HepG2 (cell line): ENCODE data around the gene DNAJC1. TPM values are rescaled to one million over a fixed set of nuclear protein-coding genes. Genes with fewer than 3 reads are reported as not detected.

ENCODE experiments used
- ATAC-seq: fragments of 200-7000 bp; cut with Tn5 transposase; 3 replicates; pipeline ENCODE4 v1.9.1; 2020; ENCODE audit warnings: mild to moderate bottlenecking, moderate library complexity
- BruUV-seq: library from RNA; stranded (reverse); fragments of 400-500 nt; replicated peaks from 2 replicates; lab custom pipeline; 2021; lab: Mats Ljungman, UMichigan
- CTCF ChIA-PET: fragments of 300-600 bp; formaldehyde crosslinking; extraction: SDS; loops from one replicate; lab custom pipeline; 2021; ENCODE audit warnings: low total read pairs, inconsistent platforms, low intra/inter-chr PET ratio; lab: Yijun Ruan, JAX
- POLR2A ChIA-PET: fragments of 350-600 bp; sonication (Branson Sonifier 250); formaldehyde crosslinking; loops from one replicate; lab custom pipeline; 2020; ENCODE audit warnings: antibody characterized with exemption, inconsistent platforms; lab: Yijun Ruan, JAX
- DNase-seq: peaks from one replicate; pipeline ENCODE4 v3.0.0-alpha.2; 2015; ENCODE audit warnings: low spot score
- FAIRE-seq: peaks from 3 replicates; lab custom pipeline; 2011; peaks lifted over from hg19 to GRCh38; lab: Jason Lieb, UNC
- H2AFZ ChIP-seq: one replicate; pipeline ENCODE4 v1.6.1; 2011; ENCODE audit warnings: low read length, inconsistent platforms
- H3K27ac ChIP-seq: fragments of 300-600 bp; 3 replicates; pipeline ENCODE4 v1.8.0; 2011; ENCODE audit warnings: mixed run types, mild to moderate bottlenecking, mixed read lengths, low read length, inconsistent platforms; ENCODE audit not compliant: insufficient read depth; ENCODE audit errors: extremely low read length
- H3K27me3 ChIP-seq, 2 experiments: fragments of 200-600 bp in 1 of 2; 2 replicates in 1 of 2; 3 replicates in 1 of 2; pipeline versions ENCODE4 v1.6.0 to v1.8.0; 2011; ENCODE audit warnings: low read length in 2 of 2, mild to moderate bottlenecking in 2 of 2, moderate library complexity in 2 of 2, inconsistent platforms in 1 of 2; ENCODE audit not compliant: insufficient read depth in 2 of 2, control insufficient read depth in 1 of 2
- H3K36me3 ChIP-seq, 2 experiments: fragments of 200-600 bp in 1 of 2; replicated peaks in 1 of 2; 2 replicates in 1 of 2; 3 replicates in 1 of 2; pipeline versions ENCODE4 v1.5.1 to v1.8.0; 2011; ENCODE audit warnings: low read length in 2 of 2, inconsistent platforms in 1 of 2; ENCODE audit not compliant: insufficient read depth in 2 of 2, control insufficient read depth in 1 of 2
- H3K4me1 ChIP-seq: 2 replicates; pipeline ENCODE4 v1.5.1; 2012; ENCODE audit warnings: low read length, inconsistent platforms; ENCODE audit not compliant: insufficient read depth
- H3K4me2 ChIP-seq: 2 replicates; pipeline ENCODE4 v1.6.0; 2011; ENCODE audit warnings: low read depth, low read length, inconsistent platforms
- H3K4me3 ChIP-seq, 3 experiments: fragments of 200-600 bp in 1 of 3; sonication (generic), shearing (Covaris generic) in 1 of 3; replicated peaks in 1 of 3; 2 replicates each; pipeline ENCODE4 v1.5.1; 2011 to 2016; ENCODE audit warnings: low read length in 3 of 3, inconsistent platforms in 2 of 3, low read depth in 2 of 3, mild to moderate bottlenecking in 2 of 3, control low read depth in 1 of 3, mixed read lengths in 1 of 3; ENCODE audit not compliant: insufficient read depth in 1 of 3
- H3K79me2 ChIP-seq: one replicate; pipeline ENCODE4 v1.6.1; 2011; ENCODE audit warnings: low read length, inconsistent platforms; ENCODE audit not compliant: insufficient read depth
- H3K9ac ChIP-seq: 2 replicates; pipeline ENCODE4 v1.6.0; 2011; ENCODE audit warnings: mild to moderate bottlenecking, low read depth, low read length, inconsistent platforms; ENCODE audit not compliant: insufficient read depth
- H3K9me3 ChIP-seq: 2 replicates; pipeline ENCODE4 v1.5.1; 2012; ENCODE audit warnings: mild to moderate bottlenecking, low read length
- H4K20me1 ChIP-seq: 2 replicates; pipeline ENCODE4 v1.6.0; 2011; ENCODE audit warnings: inconsistent platforms, mild to moderate bottlenecking, low read length, moderate library complexity; ENCODE audit not compliant: insufficient read depth
- FIP1L1 ChIP-seq: fragments of 200-400 bp; formaldehyde crosslinking; IDR thresholded peaks from 2 replicates; pipeline ENCODE4 v1.6.1; 2018; ENCODE audit warnings: low read depth, mild to moderate bottlenecking, low read length, moderate library complexity, borderline replicate concordance; ENCODE audit not compliant: insufficient read depth
- IRF9 ChIP-seq: sonication (generic); formaldehyde crosslinking; IDR thresholded peaks from 2 replicates; pipeline ENCODE4 v1.8.0; 2022; ENCODE audit warnings: missing genetic modification reagents, mild to moderate bottlenecking, borderline replicate concordance
- KAT8 ChIP-seq: IDR thresholded peaks from 2 replicates; pipeline ENCODE4 v1.6.1; 2016; ENCODE audit warnings: missing genetic modification reagents, missing compliant biosample characterization
- LRRFIP1 ChIP-seq: sonication (generic); formaldehyde crosslinking; conservative IDR thresholded peaks from 2 replicates; pipeline ENCODE4 v1.4.0; 2020; ENCODE audit warnings: missing genetic modification reagents
- ZFP41 ChIP-seq: sonication (generic); formaldehyde crosslinking; IDR thresholded peaks from 2 replicates; pipeline ENCODE4 v1.4.0; 2020; ENCODE audit warnings: mild to moderate bottlenecking, missing genetic modification reagents, borderline replicate concordance
- ZNF24 ChIP-seq: fragments of 450-650 bp; IDR thresholded peaks from 2 replicates; pipeline ENCODE4 v1.6.1; 2017; ENCODE audit warnings: antibody characterized with exemption, mild to moderate bottlenecking
- ZNF431 ChIP-seq: sonication (generic); formaldehyde crosslinking; IDR thresholded peaks from 2 replicates; pipeline ENCODE4 v1.9.0; 2022; ENCODE audit warnings: missing genetic modification reagents, low read depth, mild to moderate bottlenecking, borderline replicate concordance
- ZNF782 ChIP-seq: sonication (generic); formaldehyde crosslinking; IDR thresholded peaks from 2 replicates; pipeline ENCODE4 v1.4.0; 2020; ENCODE audit warnings: missing genetic modification reagents, mild to moderate bottlenecking, borderline replicate concordance
- WGBS: methylation state at CpG from one replicate; pipeline ENCODE4 v1.1.6; 2017; ENCODE audit warnings: low lambda C conversion rate; 5-methylcytosine and 5-hydroxymethylcytosine counted together
- in situ Hi-C: cut with HindIII; loops from 2 replicates; pipeline ENCODE4 v1.10.0; 2017; ENCODE audit warnings: low pct_unique_long_range_greater_than_20kb; ENCODE audit not compliant: extremely low pct_ligation_motif_present
- intact Hi-C: fragments of 100-400 bp; cut with micrococcal nuclease; formaldehyde crosslinking; loops from one replicate; pipeline ENCODE4 v1.10.0; 2022; ENCODE audit not compliant: unreplicated experiment
- polyA plus RNA-seq, 8 experiments: library from polyadenylated mRNA; depleted of rRNA in 3 of 8; stranded (reverse) in 7 of 8; unstranded in 1 of 8; fragments of >200 nt; fragmentation: Illumina TruSeq in 4 of 8; extraction: Trizol in 4 of 8; gene quantifications; 2 replicates each; pipeline versions ENCODE4 v1.2.1 to v1.2.3, GENCODE V29; 2011 to 2016; ENCODE audit warnings: low read depth in 4 of 8, missing spikeins in 1 of 8, mixed read lengths in 1 of 8; ENCODE audit not compliant: insufficient read depth in 1 of 8
- total RNA-seq, 5 experiments: library from RNA; depleted of rRNA; stranded (reverse); fragments of >200 nt; fragmentation: Illumina TruSeq; extraction: Trizol; gene quantifications; 2 replicates each; pipeline ENCODE4 v1.2.3, GENCODE V29; 2016; ENCODE audit warnings: low read depth in 1 of 5

The DNAJC1 gene
- total and polyA plus RNA-seq, 2 of the 13 experiments (the other 11 are each of a cell fraction or from before 2014, with no cell fraction given): 9.9 to 16.6 TPM

GRCh38 chr10:21894648-21895342 lies 108.7 kb downstream of the DNAJC1 start:
- WGBS: 97% methylated on average over 4 of the region's 4 CpGs
- H3K27me3 ChIP-seq: no peaks in the 10 kb centered on the region
- no peak overlapping the region for H2AFZ ChIP-seq
- H3K79me2 ChIP-seq: no peaks in the 10 kb centered on the region
- no peaks in the 10 kb centered on the region for H3K4me1 ChIP-seq
- DNase-seq (no peak), ATAC-seq (no peak)
- no peak for TF ChIP-seq LRRFIP1 (CRISPR knock-in tag)
- TF ChIP-seq ZNF431: no peak
- TF ChIP-seq ZNF24: no peak
- TF ChIP-seq KAT8: no peak
- TF ChIP-seq ZFP41 (CRISPR knock-in tag): no peak
- TF ChIP-seq FIP1L1: no peak
- no peak for TF ChIP-seq IRF9 (CRISPR knock-in tag)
- no peak for TF ChIP-seq ZNF782
- TF ChIP-seq, all 625 proteins: peak for 0
- intact Hi-C loops (no loop called here), in situ Hi-C loops (no loop called here)
- H3K4me3 ChIP-seq: no peak overlapping the region
- no peak overlapping the region for H3K9ac ChIP-seq
- CTCF ChIA-PET: no interaction called here
- H3K36me3 ChIP-seq: no peaks in the 10 kb centered on the region
- no peak for FAIRE-seq
- no peak overlapping the region for H3K4me2 ChIP-seq
- BruUV-seq: no TSS peak
- H3K9me3 ChIP-seq: no peaks in the 10 kb centered on the region
- POLR2A ChIA-PET: no interaction called here
- H3K27ac ChIP-seq: no peak overlapping the region
- H4K20me1 ChIP-seq: no peaks in the 10 kb centered on the region
